ENCODE results near the gene RFPL4AL1. TPM values are rescaled to one million over a fixed set of nuclear protein-coding genes. Genes with fewer than 3 reads are reported as not detected.

Gene RFPL4AL1
- total RNA-seq, 1 experiment from 2014 or later = not detected

Other genes with a start within 250 kb of the RFPL4AL1 start
- gene SBK2, start 232.0 kb upstream of the RFPL4AL1 start, total RNA-seq (2014; rRNA removed; shearing (Covaris generic)) = not detected in 2 replicates
- 0.24 TPM in 1 of 2 replicates, not detected in the other for gene SBK3, start 223.6 kb upstream of the RFPL4AL1 start, total RNA-seq (2014; rRNA removed; shearing (Covaris generic))
- gene ZNF579, start 188.3 kb upstream of the RFPL4AL1 start, total RNA-seq (2014; rRNA removed; shearing (Covaris generic)) = 1.3 and 2.4 TPM in 2 replicates
- 2.4 and 3.0 TPM in 2 replicates for gene FIZ1, start 169.6 kb upstream of the RFPL4AL1 start, total RNA-seq (2014; rRNA removed; shearing (Covaris generic))
- gene ZNF524, start 168.8 kb upstream of the RFPL4AL1 start, total RNA-seq (2014; rRNA removed; shearing (Covaris generic)) = 14.7 and 16.9 TPM in 2 replicates
- gene ZNF865, start 163.5 kb upstream of the RFPL4AL1 start, total RNA-seq (2014; rRNA removed; shearing (Covaris generic)) = 0.12 and 0.68 TPM in 2 replicates
- 1.6 and 2.6 TPM in 2 replicates for gene ZNF784, start 144.6 kb upstream of the RFPL4AL1 start, total RNA-seq (2014; rRNA removed; shearing (Covaris generic))
- 11.3 and 12.9 TPM in 2 replicates for gene ZNF580, start 128.1 kb upstream of the RFPL4AL1 start, total RNA-seq (2014; rRNA removed; shearing (Covaris generic))
- 13.5 and 13.7 TPM in 2 replicates for gene ZNF581, start 125.5 kb upstream of the RFPL4AL1 start, total RNA-seq (2014; rRNA removed; shearing (Covaris generic))
- 3.7 and 5.7 TPM in 2 replicates for gene CCDC106, start 120.9 kb upstream of the RFPL4AL1 start, total RNA-seq (2014; rRNA removed; shearing (Covaris generic))
- gene U2AF2, start 114.1 kb upstream of the RFPL4AL1 start, total RNA-seq (2014; rRNA removed; shearing (Covaris generic)) = 80.3 and 108 TPM in 2 replicates
- gene EPN1, start 93.9 kb upstream of the RFPL4AL1 start, total RNA-seq (2014; rRNA removed; shearing (Covaris generic)) = 26.0 and 46.4 TPM in 2 replicates
- not detected in 2 replicates for gene NLRP9, start 30.7 kb upstream of the RFPL4AL1 start, total RNA-seq (2014; rRNA removed; shearing (Covaris generic))
- gene RFPL4A, start 10.0 kb upstream of the RFPL4AL1 start, total RNA-seq (2014; rRNA removed; shearing (Covaris generic)) = 0.24 TPM in 1 of 2 replicates, not detected in the other
- 1.3 and 1.7 TPM in 2 replicates for gene NLRP11, start 62.9 kb downstream of the RFPL4AL1 start, total RNA-seq (2014; rRNA removed; shearing (Covaris generic))
- gene NLRP4, start 67.4 kb downstream of the RFPL4AL1 start, total RNA-seq (2014; rRNA removed; shearing (Covaris generic)) = not detected in 2 replicates
- gene NLRP13, start 163.2 kb downstream of the RFPL4AL1 start, total RNA-seq (2014; rRNA removed; shearing (Covaris generic)) = not detected in 2 replicates
- gene NLRP8, start 178.7 kb downstream of the RFPL4AL1 start, total RNA-seq (2014; rRNA removed; shearing (Covaris generic)) = not detected in 2 replicates
- gene NLRP5, start 217.7 kb downstream of the RFPL4AL1 start, total RNA-seq (2014; rRNA removed; shearing (Covaris generic)) = not detected in 2 replicates

Measured in RPMI7951 (cell line).